Skin epidermis (tissue), 12 donors: ENCODE results near the gene AGBL4.
"Not testable (repeated sequence)": the region's sequence is repeated elsewhere in the genome, so short reads cannot be mapped to it uniquely, and the experiment has no call there.

Source experiments
- H3K27ac ChIP-seq, 21 experiments: fragments of 200-600 bp; sonication (generic) in 11 of 21; one replicate each; pipeline ENCODE4 v1.5.0; 2020; ENCODE audit warnings: mild to moderate bottlenecking in 3 of 21, inconsistent platforms in 2 of 21, moderate library complexity in 2 of 21
- H3K4me3 ChIP-seq, 7 experiments: fragments of 200-600 bp; sonication (generic) in 2 of 7; one replicate each; pipeline ENCODE4 v1.5.0; 2020; ENCODE audit warnings: inconsistent platforms in 2 of 7, mild to moderate bottlenecking in 2 of 7, moderate library complexity in 1 of 7

The AGBL4 gene

DNA sequence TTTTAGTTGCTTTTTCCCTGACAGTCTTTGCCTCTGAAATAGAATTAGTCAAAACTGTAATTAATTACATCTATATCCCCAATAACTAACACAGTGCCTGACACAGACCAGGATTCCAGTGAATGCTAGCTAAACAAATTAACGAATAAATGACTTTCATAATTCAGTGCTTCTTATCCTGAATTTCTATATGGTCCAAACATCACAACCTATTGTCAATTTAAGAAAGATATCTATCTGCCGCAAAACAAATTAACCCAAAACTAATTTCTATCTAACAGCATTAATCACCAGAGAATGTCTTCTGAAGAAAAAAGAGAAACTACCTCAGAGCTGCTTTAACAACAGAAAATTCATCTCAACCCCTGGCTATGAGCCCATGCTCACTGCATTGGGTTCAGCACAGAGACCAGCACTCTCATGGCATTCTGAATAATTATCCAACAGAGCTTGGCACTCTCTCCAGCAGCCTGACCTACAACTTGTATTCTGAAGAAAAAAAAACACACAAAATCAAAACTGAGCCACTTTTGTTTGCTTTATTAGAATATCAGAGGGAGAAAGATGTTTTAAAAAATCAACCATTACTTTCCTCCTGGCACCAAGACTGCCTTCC, 699.7 kb downstream of the AGBL4 start:
- H3K27ac ChIP-seq, result no peak overlapping the region
- H3K4me3 ChIP-seq, result no peak overlapping the region

DNA sequence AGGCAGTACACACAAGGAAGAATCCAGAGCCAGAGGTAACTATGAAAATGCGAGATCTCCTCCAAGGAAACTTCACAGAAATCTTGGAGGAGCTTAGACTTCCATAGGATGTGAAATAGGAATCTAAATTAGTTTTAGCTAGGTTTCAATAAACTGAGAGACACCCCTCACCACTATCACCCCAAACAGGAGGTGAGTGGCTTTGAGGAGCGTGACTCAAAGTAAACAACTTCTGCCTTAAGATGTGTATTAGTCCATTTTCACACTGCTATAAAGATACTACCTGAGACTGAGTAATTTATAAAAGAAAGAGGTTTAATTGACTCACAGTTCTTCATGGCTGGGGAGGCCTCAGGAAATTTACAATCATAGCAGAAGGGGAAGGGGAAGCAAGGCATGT, 703.3 kb downstream of the AGBL4 start:
- H3K4me3 ChIP-seq, H3K27ac ChIP-seq: not testable (repeated sequence)

- H3K4me3 ChIP-seq, result no peak overlapping the region
Observed at GRCh38 chr1:49319426-49319963, 704.3 kb downstream of the AGBL4 start.

DNA sequence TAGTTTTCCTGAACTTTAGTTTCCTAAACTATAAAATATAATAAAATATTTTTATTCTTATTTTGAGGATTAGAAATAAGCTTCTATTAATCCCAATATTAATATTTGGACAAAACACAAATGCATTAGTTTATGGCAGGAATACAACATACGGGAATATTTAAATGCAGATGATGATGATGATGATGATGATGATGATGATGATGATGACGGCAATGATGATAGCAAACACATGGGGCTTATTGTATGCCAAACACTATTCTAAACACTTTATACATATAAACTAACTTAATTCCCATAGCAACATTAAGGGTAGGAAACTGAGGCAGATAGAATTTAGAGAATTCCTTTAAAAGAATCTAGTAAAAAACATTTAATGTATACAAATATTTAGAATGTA, 705.5 kb downstream of the AGBL4 start:
- Histone ChIP-seq H3K4me3 (no peak overlapping the region), H3K27ac (no peak overlapping the region)

More at GRCh38 chr1:49319426-49319963, 704.3 kb downstream of the AGBL4 start:
- no peak overlapping the region for H3K27ac ChIP-seq

DNA sequence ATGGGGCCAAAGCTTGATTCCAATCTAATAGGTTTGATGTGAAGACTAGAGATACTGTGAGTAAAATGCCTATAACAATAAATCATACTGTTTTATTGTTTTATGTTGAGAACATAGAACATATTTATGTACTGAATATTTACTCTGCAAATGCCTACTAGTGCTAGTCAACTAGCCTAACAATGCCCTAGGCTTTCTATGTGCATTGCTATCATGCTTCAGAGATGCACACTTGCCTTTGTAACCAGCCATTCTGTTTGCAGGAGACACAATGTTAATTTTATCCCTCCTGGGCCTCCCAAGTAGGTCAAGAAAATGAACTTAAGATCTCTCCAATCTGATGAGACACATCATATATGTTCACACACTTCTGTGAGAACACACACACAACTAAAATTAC, 716.3 kb downstream of the AGBL4 start:
- H3K27ac ChIP-seq, result no peak overlapping the region
- no peak overlapping the region for H3K4me3 ChIP-seq

DNA sequence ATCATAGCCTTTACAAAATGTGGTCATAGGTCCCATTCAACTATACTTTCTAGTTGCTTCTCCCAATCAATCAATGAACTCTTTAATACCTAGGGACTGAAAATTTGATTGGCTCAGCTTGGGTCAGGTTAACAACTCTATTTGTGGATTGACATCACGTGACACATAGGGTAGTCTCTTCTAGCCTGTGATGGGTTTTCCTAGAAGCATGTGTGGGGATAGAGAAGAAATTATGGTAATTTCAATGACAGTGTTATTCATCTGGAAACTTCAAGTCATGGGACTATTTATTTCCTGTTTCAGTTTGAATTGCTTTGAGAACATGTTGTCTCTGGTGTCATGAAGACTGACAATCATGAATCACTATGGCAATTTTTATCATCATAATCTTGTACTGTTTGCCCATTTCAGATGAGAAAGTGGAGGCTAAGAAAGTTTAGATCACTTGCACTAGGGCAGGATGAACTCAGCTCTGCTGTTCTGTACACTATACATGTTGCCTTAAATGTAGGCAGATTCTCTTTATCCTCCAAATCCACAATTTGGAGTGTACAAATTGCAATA, 717.2 kb downstream of the AGBL4 start:
- Histone ChIP-seq H3K4me3 (no peak overlapping the region), H3K27ac (no peak overlapping the region)

- not testable (repeated sequence) for H3K4me3 ChIP-seq, H3K27ac ChIP-seq
Observed at GRCh38 chr1:49302400-49302799, 721.4 kb downstream of the AGBL4 start.

DNA sequence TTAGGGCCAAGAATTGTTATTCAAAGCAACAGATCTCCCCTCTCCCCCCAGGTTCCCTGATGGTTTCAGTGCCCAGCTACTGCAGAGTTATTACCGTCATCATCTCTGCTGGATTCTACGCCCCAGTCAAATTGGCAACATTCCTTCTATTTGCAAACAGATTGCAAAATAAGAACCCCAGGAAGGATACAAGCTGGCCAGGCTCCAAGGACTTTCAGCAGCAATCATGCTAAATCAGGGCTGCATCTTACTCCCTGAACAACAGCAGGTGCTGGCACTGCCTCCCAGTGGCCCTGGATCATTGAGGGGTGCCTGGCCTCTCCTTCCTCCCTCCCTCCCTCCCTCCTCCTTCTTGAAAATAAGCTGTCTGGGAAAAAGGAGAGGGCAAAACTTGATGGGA, 725.5 kb downstream of the AGBL4 start:
- no peak overlapping the region for H3K4me3 ChIP-seq
- H3K27ac ChIP-seq, result no peak overlapping the region

DNA sequence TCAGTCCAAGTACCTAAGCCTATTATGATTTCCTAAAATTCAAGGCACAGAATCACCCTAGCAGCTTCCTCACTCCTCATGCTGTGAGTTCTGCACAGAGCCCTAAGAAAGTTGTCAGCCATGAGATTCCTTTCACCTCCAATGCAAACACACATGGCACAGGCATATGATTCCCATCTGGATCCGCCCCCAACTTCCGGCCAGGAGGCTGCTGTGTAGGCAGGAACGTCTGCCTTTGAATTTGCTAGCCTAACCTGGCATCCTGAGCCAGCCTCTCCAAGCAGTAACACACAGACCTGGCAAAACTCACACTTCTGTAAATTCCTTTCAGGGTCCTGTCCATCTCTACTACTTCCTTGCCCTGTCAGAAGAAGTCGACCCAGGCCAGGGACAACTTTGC, 726.0 kb downstream of the AGBL4 start:
- Histone ChIP-seq H3K27ac (no peak overlapping the region), H3K4me3 (no peak overlapping the region)

- H3K27ac ChIP-seq, result no peak overlapping the region
- H3K4me3 ChIP-seq, result no peak overlapping the region
Observed at GRCh38 chr1:49294539-49294938, 729.2 kb downstream of the AGBL4 start.

DNA sequence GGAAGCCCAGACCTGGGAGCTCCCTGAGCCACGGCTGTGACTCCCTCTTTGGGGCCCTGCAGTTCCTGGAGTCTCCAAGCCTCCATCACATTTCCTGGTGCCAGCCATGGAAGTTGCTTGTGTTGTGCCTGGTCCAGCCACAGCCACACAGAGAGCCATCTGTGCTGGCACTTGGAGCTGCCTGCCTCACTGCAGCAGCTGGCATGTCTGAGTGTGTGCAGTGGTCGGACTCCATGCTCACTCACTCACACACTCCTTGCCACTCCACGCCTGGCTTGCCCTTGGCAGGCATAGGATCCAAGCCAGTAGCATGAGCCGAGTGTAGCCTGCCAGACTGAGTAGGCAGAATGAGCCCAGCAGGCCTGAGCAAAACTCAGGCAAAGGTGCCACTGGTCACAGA, 730.7 kb downstream of the AGBL4 start:
- no peak overlapping the region for H3K4me3 ChIP-seq
- no peak overlapping the region for H3K27ac ChIP-seq

DNA sequence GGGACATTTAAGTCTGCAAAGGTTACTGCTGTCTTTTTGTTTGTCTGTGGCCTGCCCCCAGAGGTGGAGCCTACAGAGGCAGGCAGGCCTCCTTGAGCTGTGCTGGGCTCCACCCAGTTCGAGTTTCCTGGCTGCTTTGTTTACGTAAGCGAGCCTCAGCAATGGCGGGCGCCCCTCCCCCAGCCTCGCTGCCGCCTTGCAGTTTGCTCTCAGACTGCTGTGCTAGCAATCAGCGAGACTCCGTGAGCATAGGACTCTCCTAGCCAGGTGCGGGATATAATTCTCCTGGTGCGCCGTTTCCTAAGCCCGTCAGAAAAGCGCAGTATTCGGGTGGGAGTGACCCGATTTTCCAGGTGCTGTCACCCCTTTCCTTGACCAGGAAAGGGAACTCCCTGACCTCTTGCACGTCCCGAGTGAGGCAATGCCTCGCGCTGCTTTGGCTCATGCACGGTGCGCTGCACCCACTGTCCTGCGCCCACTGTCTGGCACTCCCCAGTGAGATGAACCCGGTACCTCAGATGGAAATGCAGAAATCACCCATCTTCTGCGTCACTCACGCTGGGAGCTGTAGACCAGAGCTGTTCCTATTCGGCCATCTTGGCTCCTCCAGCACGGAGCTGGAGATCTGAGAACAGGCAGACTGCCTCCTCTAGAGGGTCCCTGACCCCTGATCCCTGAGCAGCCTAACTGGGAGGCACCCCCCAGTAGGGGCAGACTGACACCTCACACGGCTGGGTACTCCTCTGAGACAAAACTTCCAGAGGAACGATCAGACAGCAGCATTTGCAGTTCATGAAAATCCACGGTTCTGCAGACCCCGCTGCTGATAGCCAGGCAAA, 766.3 kb downstream of the AGBL4 start:
- H3K27ac ChIP-seq, H3K4me3 ChIP-seq: not testable (repeated sequence)

DNA sequence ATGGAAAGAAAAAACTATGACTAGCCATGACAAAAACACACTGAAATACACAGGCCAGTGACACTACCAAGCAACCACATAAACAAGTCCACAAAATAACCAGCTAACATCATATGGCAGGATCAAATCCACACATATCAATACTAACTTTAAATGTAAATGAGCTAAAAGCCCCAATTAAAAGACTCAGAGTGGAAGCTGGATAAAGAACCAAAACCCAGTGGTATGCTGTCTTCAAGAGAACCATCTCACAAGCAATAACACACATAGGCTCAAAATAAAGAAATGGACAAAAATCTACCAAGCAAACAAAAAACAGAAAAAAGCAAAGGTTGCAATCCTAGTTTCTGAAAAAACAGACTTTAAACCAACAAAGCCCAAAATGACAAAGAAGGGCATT, 770.8 kb downstream of the AGBL4 start:
- no peak overlapping the region for H3K27ac ChIP-seq
- no peak overlapping the region for H3K4me3 ChIP-seq

DNA sequence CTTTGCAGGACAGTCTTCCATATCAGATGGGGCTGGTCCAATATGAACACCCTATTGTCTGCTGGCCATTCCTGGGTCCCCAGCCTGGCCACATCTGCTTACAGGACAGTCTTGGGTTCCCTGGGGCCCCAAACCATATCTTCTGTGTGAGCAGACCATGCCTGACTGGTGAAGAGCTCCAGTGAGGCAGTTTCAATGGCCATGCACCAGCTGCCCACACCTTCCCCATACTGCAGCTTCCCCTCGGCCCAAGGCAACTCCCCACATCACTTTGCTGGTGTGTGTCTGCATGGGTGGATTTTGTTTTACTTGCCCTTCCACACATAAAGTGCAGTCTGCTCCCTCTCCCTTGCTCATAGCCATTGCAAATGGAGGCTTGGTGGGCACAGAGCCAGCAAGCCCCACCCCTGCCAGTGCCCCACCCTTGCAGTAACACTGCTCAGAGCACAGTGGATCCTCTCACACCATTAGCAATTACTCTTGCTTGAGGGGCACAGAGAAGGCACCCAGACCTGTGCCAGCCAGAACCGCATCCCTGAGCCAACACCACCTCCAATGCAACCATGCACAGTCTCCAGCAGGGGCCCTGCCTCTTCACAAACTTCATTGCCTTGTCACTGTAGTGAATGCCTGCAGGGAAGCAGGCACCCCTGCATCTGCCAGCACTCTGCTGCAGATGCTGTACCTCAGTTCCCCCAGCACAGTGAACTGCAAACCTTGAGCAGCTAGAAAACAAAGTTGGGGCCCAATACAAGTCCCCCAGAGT, 772.6 kb downstream of the AGBL4 start:
- no peak overlapping the region for H3K4me3 ChIP-seq

GRCh38 chr1:49240709-49241221, 783.0 kb downstream of the AGBL4 start:
- H3K27ac ChIP-seq, result no peak overlapping the region
- no peak overlapping the region for H3K4me3 ChIP-seq

More for the DNA sequence above, 772.6 kb downstream of the AGBL4 start:
- H3K27ac ChIP-seq, result no peak overlapping the region

GRCh38 chr1:49234988-49235387, 788.8 kb downstream of the AGBL4 start:
- H3K4me3 ChIP-seq, result no peak overlapping the region
- H3K27ac ChIP-seq, result no peak overlapping the region

- no peak overlapping the region for H3K27ac ChIP-seq
- no peak overlapping the region for H3K4me3 ChIP-seq
Observed at GRCh38 chr1:49229555-49229954, 794.2 kb downstream of the AGBL4 start.

- H3K4me3 ChIP-seq, result no peak overlapping the region
- no peak overlapping the region for H3K27ac ChIP-seq
Observed at GRCh38 chr1:49226758-49227157, 797.0 kb downstream of the AGBL4 start.

DNA sequence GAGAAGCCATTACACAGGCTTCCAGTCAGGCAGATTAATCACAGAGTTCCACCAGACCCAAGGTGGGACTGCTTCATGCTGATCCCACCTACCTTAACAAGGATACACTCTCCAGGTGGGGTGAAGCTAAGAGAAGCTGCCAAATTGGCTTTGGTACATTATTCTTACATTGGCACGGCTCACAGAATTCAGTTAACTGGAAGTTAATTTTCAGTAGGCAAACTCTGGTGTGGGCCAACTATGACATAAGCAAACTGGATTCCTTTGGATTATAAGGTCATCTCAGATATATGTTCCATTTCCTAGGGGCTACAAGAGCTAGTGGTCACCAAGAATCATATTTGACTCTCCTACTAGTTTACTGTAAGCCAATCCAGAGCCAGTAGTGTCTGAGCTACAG, 798.3 kb downstream of the AGBL4 start:
- H3K27ac ChIP-seq, result no peak overlapping the region
- H3K4me3 ChIP-seq, result no peak overlapping the region

GRCh38 chr1:49213301-49213700, 810.5 kb downstream of the AGBL4 start:
- H3K27ac ChIP-seq, result no peak overlapping the region

More at GRCh38 chr1:49213301-49213700, 810.5 kb downstream of the AGBL4 start:
- H3K4me3 ChIP-seq, result no peak overlapping the region
